T47D (cell line): ENCODE measurements around the gene ALDH1A2.

Experiments
- DNase-seq, 2 experiments: peaks; one replicate each; pipeline versions ENCODE4 v3.0.0 to v3.0.0-alpha.2; 2011 to 2012; ENCODE audit warnings: low read depth in 1 of 2, low spot score in 1 of 2
- JUND ChIP-seq: IDR thresholded peaks from 2 replicates; pipeline ENCODE4 v1.6.1; 2012; ENCODE audit warnings: low read depth
- in situ Hi-C: cut with HindIII; loops from 2 replicates; pipeline ENCODE4 v1.10.0; 2016; ENCODE audit warnings: low sequenced_read_pairs, low pct_unique_long_range_greater_than_20kb

The ALDH1A2 gene

DNA sequence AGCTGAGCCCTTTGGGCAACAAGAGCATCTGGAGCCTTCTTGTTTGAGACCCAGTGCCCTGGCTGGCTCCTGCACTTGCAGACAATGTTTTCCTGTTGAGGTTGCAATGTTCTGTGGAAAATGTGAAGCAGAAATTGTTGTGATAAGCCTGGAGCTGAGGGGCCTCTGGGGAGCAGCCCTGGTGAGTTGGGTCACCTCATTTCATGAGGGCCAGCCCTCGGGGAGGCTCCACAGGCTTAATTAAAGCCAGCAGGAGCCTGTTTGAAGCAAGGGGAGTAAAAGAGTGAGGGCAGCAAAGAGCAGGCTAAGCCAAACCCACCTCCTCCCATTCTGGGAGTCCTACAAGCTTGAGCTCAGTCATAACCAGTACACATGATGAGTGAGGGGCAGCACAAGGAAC lies 154.3 kb downstream of the ALDH1A2 start:
- TF ChIP-seq JUND = no peak
- DNase-seq = no peak
- in situ Hi-C loops = no loop called here

DNA sequence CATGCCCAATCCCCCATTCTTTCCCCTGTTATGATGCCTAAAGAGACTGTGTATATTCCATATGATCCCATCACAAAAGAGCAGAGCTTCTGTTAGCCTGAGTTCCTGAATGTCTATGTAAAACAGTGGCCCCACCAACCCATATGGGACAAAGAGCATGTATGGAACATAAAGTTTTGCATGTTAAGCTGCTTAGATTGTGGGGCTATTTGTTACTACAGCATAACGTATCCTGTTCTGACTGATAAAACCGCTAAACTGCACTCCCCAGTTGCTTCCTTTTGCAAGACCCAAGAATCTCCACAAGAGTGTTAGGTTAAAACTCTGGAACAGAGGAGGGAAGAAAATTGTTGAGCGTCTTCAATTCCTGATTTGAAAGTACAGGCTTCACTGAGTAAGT lies 154.8 kb downstream of the ALDH1A2 start:
- TF ChIP-seq JUND = no peak
- DNase-seq = no peak
- in situ Hi-C loops = no loop called here

DNA sequence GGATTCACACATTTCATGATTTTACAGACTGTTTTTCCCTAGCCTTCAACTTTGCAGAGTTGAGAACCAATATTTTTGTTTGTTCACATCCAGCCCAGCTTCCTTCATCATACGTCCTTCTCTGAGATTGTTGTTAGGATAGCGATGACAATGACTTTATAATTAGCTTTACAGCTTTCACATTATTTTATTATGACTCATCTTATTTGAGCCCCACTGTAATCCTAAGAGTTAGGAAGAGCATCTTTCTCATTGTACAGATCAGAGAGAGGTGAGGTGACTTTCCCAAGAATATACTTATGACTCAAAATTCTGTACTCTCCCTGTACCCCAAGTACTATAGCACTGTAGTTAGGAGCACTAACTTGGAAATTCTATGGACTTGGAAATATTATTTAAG lies 156.1 kb downstream of the ALDH1A2 start:
- no peak for TF ChIP-seq JUND
- in situ Hi-C loops = no loop called here
- no peak for DNase-seq

DNA sequence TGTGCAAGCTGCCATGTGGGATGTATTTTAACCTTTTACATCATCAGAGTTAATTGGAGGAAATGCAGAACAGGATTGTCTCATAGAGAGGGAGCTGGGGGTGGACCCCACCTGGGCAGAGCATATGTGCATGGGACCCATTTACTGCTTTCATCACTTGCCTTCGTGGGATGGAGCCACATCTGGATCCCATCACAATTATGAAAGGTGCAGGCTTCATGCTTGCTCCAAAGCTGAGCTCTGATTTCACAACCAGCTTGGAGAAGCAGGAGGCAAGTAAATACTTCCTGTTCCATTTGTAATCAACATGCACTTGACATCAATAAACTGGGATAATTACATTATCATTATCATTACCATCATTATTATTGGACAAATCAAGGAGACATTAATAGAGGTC lies 161.9 kb downstream of the ALDH1A2 start:
- in situ Hi-C loops = no loop called here
- TF ChIP-seq JUND = no peak
- DNase-seq = no peak
